ENCODE data around the gene SYDE2. TPM values are rescaled to one million over a fixed set of nuclear protein-coding genes. Genes with fewer than 3 reads are reported as not detected.
"Not testable (repeated sequence)": the region's sequence is repeated elsewhere in the genome, so short reads cannot be mapped to it uniquely, and the experiment has no call there.

Gene SYDE2
- total RNA-seq, 1 donor from 2014 or later, result 6.9 TPM

DNA sequence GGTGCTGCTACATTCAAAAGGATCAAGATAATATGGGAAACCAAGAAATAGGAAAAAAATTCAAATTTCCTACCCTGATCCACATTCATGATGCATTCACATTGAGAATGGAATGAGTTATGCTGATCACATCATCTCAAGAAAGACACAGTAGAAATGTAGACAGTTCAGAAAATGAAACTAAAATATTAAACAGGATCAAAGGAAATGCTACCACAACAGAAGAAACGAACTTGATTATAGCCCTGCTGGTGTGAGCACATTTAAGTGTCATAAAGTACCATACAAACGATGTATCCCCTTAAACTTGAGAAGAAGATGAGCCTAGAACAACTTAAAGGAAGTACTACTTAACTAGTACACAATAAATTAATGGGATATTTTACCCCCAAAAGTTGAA lies 21.3 kb downstream of the SYDE2 start:
- DNase-seq (ENCODE audit: low spot score in 2 of 2), result no peak
- FAIRE-seq, result no peak

GRCh38 chr1:85178396-85178795 lies 22.4 kb downstream of the SYDE2 start:
- FAIRE-seq (no peak), DNase-seq (ENCODE audit: low spot score in 2 of 2) (no peak)

GRCh38 chr1:85174503-85174902 lies 26.3 kb downstream of the SYDE2 start:
- DNase-seq (ENCODE audit: low spot score in 2 of 2), result no peak
- FAIRE-seq, result no peak

DNA sequence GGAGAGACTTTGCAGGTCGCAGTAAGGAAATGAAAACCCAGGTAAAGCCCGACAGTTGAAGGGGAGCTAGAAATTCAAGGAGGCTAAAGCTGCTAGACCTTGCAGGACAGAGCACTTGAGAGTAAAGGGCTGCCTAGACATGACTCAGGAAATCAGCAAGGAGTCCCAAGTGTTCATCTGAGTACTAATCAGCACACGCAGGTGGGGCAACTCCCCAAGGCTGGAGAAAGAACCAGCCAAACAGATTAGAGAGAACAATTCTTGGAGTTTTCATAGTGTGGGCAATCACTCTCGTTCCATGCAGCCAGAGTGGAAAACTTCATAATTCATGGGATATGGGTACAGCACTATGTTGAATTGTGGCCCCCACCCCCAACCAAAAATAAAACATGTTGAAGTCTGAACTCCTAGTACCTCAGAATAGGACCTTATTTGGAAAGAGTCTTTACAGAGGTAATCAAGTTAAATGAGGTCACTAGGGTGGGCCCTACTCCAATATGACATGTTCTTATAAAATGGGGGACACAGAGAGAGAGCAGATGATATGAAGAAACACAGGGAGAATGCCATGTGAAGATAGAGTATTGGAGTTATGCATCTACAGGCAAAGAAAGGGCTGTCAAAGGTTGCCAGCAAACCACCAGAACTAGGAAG lies 28.0 kb downstream of the SYDE2 start:
- no peak for DNase-seq (ENCODE audit: low spot score in 2 of 2)
- FAIRE-seq, result no peak

- DNase-seq (ENCODE audit: low spot score in 2 of 2) (no peak), FAIRE-seq (no peak)
Observed at GRCh38 chr1:85171721-85172120, 29.1 kb downstream of the SYDE2 start.

DNA sequence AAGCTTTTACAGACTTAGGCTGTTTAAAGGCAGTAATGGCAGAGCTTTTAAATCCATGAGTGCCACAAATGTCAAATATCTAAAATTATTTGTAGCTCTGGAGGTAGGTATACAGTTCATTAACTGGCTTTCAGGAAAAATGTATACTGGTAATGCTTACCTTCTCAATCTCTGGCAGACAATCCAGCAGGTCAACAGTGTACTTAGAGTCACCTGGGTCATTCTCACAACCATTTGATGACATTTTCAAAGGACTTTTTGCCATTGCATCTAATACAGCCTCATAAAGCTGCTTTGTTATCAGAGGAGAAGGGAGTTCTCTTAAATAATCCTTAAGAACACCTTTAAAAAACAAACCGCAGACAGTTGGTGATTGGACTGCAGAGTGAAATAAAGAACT lies 31.9 kb downstream of the SYDE2 start:
- no peak for DNase-seq (ENCODE audit: low spot score in 2 of 2)
- no peak for FAIRE-seq

DNA sequence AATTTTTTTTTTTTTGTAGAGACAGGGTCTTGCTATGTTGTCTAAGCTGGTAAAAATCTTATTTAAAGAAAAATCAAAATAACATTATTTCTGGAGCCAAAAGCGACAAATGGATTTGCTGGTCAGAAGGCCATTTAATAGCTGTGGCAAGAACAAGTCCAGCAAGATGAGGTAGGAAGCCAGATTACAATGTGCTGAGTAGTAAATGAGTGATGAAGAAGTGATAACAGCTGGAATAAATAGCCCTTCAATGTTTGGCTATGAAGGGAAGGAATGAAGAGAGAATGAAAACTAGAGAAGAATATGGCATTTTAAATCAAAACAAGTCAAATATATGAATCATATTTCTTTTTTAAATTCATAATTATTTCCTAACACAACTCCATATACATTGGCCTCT lies 34.5 kb downstream of the SYDE2 start:
- DNase-seq (ENCODE audit: low spot score in 2 of 2), result no peak
- no peak for FAIRE-seq

- DNase-seq (ENCODE audit: low spot score in 2 of 2) (no peak), FAIRE-seq (no peak)
Observed at GRCh38 chr1:85158910-85159309, 41.9 kb downstream of the SYDE2 start.

GRCh38 chr1:85157436-85157835 lies 43.4 kb downstream of the SYDE2 start:
- no peak for DNase-seq (ENCODE audit: low spot score in 2 of 2)
- peak; percentile 6 for FAIRE-seq

- FAIRE-seq, result no peak
- no peak for DNase-seq (ENCODE audit: low spot score in 2 of 2)
Observed at GRCh38 chr1:85153149-85153891, 47.5 kb downstream of the SYDE2 start.

DNA sequence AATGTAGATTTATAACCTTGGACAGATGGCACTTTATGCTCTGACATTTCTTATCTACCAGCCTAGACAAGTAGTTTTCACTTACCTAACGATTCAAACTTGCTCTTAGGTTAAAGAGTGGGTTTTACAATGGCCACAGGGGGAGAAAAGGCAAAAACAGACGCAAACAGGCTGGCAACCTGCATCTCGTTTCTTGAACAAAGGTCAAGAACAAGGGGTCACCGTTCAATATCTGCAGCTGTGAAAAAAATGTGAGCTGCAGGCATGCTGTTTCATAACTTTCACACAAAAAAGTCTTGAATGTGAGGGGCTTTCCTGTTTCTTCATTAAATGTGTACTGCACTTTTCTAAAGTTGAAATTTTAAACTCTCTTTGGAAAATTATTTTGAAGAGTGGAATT lies 49.4 kb downstream of the SYDE2 start:
- FAIRE-seq (no peak), DNase-seq (ENCODE audit: low spot score in 2 of 2) (no peak)

- DNase-seq (ENCODE audit: low spot score in 2 of 2) (no peak), FAIRE-seq (no peak)
Observed at GRCh38 chr1:85149805-85150204, 51.0 kb downstream of the SYDE2 start.

- no peak for FAIRE-seq
Observed at GRCh38 chr1:85148524-85149250, 52.1 kb downstream of the SYDE2 start.

GRCh38 chr1:85146972-85147359 lies 53.9 kb downstream of the SYDE2 start:
- no peak for FAIRE-seq
- no peak for DNase-seq (ENCODE audit: low spot score in 2 of 2)

More at GRCh38 chr1:85148524-85149250, 52.1 kb downstream of the SYDE2 start:
- no peak for DNase-seq (ENCODE audit: low spot score in 2 of 2)

DNA sequence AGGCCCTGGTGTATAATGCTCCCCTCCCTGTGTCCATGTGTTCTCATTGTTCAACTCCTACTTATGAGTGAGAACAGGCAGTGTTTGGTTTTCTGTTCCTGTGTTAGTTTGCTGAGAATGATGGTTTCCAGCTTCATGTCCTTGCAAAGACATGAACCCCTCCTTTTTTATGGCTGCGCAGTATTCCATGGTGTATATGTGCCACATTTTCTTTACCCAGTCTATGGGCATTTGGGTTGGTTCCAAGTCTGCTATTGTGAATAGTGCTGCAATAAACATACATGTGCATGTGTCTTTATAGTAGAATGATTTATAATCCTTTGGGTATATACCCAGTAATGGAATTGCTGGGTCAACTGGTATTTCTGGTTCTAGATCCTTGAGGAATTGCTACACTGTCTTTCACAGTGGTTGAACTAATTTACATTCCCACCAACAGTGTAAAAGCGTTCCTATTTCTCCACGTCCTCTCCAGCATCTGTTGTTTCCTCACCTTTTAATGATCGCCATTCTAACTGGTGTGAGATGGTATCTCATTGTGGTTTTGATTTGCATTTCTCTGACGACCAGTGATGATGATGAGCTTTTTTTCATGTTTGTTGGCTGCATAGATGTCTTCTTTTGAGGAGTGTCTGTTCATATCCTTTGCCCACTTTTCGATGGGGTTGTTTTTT lies 54.4 kb downstream of the SYDE2 start:
- not testable (repeated sequence) for DNase-seq (ENCODE audit: low spot score in 2 of 2); FAIRE-seq

DNA sequence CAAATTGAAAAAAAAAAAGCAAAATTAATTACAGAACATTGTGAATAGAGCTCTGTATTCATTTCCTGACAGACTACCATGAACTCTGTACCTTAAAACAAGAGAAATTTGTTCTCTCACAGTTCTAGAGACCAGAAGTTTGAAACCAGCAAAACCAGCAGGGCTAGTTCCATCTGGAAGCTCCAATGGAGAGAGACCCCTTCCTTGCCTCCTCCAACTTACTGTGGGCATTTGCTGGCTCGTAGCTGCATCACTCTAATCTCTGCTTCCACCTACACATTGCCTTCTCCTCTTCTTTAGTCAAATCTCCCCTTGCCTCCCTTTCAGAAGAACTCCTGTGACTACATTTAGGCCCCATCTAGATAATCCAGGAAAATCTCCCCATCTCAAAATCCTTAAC lies 56.5 kb downstream of the SYDE2 start:
- FAIRE-seq (no peak), DNase-seq (ENCODE audit: low spot score in 2 of 2) (no peak)

- FAIRE-seq (no peak), DNase-seq (ENCODE audit: low spot score in 2 of 2) (no peak)
Observed at GRCh38 chr1:85142753-85143152, 58.1 kb downstream of the SYDE2 start.

DNA sequence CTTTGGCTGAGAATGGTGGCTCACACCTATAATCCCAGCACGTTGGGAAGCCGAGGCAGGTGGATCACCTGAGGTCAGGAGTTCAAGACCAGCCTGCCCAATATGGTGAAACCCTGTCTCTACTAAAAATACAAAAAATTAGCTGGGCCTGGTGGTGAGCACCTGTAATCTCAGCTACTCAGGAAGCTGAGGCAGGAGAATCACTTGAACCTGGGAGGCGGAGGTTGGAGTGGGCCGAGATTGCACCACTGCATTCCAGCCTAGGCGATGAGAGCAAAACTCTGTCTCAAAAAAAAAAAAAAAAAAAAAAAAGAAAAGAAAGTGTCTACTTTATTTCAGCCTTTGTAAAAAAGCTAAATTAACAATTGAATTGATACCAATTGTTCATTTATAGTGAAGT lies 62.4 kb downstream of the SYDE2 start:
- DNase-seq (ENCODE audit: low spot score in 2 of 2); FAIRE-seq: not testable (repeated sequence)

- FAIRE-seq (no peak), DNase-seq (ENCODE audit: low spot score in 2 of 2) (peak in 1 of 2 donors; percentile 10)
Observed at GRCh38 chr1:85137660-85138059, 63.2 kb downstream of the SYDE2 start.

DNA sequence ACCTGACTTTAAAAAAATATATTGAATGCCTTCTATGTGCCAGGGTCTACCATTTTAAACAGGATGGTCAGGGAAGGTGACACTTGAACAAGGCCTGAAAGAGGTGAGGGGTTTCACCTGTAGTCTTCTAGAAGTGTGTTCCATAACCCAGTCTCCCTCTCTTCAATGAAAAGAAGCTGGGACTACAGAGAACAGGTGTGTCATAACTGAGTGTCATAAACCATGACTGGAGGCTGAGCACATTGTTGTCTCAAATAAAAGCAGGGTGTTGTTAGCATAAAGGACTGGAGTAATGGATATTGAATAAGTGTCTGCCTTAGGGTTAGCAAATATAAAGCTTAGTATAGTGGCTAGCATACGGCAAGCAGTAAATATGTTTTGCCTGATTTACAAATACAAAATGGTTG lies 65.4 kb downstream of the SYDE2 start:
- no peak for FAIRE-seq
- DNase-seq (ENCODE audit: low spot score in 2 of 2), result no peak
